ENCODE results near the gene STARD5.

Gene STARD5

GRCh38 chr15:81271761-81272644 lies 51.9 kb downstream of the STARD5 start:
- H3K4me3 ChIP-seq (ENCODE audit: low read depth, low read length): no peak overlapping the region
- no peak for DNase-seq (ENCODE audit: low read depth)
- no peak for TF ChIP-seq CTCF (IDR thresholded peaks at IDR 0.05; ENCODE audit: insufficient read depth, low read depth, low read length, missing control alignments)

GRCh38 chr15:81270781-81271491 lies 53.0 kb downstream of the STARD5 start:
- no peak for DNase-seq (ENCODE audit: low read depth)
- TF ChIP-seq CTCF (IDR thresholded peaks at IDR 0.05; ENCODE audit: insufficient read depth, low read depth, low read length, missing control alignments): no peak
- H3K4me3 ChIP-seq (ENCODE audit: low read depth, low read length): no peak overlapping the region

GRCh38 chr15:81270188-81270587 lies 53.8 kb downstream of the STARD5 start:
- no peak overlapping the region for H3K4me3 ChIP-seq (ENCODE audit: low read depth, low read length)
- DNase-seq (ENCODE audit: low read depth): no peak
- no peak for TF ChIP-seq CTCF (IDR thresholded peaks at IDR 0.05; ENCODE audit: insufficient read depth, low read depth, low read length, missing control alignments)

GRCh38 chr15:81268881-81269601 lies 54.9 kb downstream of the STARD5 start:
- TF ChIP-seq CTCF (IDR thresholded peaks at IDR 0.05; ENCODE audit: insufficient read depth, low read depth, low read length, missing control alignments): no peak
- H3K4me3 ChIP-seq (ENCODE audit: low read depth, low read length): no peak overlapping the region
- DNase-seq (ENCODE audit: low read depth): no peak

- DNase-seq (ENCODE audit: low read depth): no peak
- no peak overlapping the region for H3K4me3 ChIP-seq (ENCODE audit: low read depth, low read length)
- TF ChIP-seq CTCF (IDR thresholded peaks at IDR 0.05; ENCODE audit: insufficient read depth, low read depth, low read length, missing control alignments): no peak
These were observed 55.6 kb downstream of the STARD5 start for GRCh38 chr15:81268340-81268739.

- peak; percentile 87 for DNase-seq (ENCODE audit: low read depth)
- no peak overlapping the region for H3K4me3 ChIP-seq (ENCODE audit: low read depth, low read length)
- peak; percentile 94 for TF ChIP-seq CTCF (IDR thresholded peaks at IDR 0.05; ENCODE audit: insufficient read depth, low read depth, low read length, missing control alignments)
These were observed 57.8 kb downstream of the STARD5 start for GRCh38 chr15:81265944-81266775.
